Panc1 (cell line): ENCODE measurements around the gene RAB7B.

Experiments used
- POLR2AphosphoS5 ChIP-seq: IDR thresholded peaks from 2 replicates; pipeline ENCODE4 v1.6.1; 2012; ENCODE audit warnings: mild to moderate bottlenecking, low read depth, low read length, moderate library complexity
- TF ChIP-seq, protein P1 (sequence below): fragments of 450-650 bp; IDR thresholded peaks from 2 replicates; pipeline ENCODE4 v1.5.1; 2017; ENCODE audit warnings: mild to moderate bottlenecking
- TF ChIP-seq, protein P2 (sequence below), 2 experiments: IDR thresholded peaks; 2 replicates each; pipeline ENCODE4 v1.6.1; 2011 to 2012; ENCODE audit warnings: low read depth in 2 of 2, control low read depth in 1 of 2, low read length in 1 of 2, mild to moderate bottlenecking in 1 of 2, moderate library complexity in 1 of 2; ENCODE audit not compliant: insufficient read depth in 1 of 2

- TF ChIP-seq, protein P1, sequence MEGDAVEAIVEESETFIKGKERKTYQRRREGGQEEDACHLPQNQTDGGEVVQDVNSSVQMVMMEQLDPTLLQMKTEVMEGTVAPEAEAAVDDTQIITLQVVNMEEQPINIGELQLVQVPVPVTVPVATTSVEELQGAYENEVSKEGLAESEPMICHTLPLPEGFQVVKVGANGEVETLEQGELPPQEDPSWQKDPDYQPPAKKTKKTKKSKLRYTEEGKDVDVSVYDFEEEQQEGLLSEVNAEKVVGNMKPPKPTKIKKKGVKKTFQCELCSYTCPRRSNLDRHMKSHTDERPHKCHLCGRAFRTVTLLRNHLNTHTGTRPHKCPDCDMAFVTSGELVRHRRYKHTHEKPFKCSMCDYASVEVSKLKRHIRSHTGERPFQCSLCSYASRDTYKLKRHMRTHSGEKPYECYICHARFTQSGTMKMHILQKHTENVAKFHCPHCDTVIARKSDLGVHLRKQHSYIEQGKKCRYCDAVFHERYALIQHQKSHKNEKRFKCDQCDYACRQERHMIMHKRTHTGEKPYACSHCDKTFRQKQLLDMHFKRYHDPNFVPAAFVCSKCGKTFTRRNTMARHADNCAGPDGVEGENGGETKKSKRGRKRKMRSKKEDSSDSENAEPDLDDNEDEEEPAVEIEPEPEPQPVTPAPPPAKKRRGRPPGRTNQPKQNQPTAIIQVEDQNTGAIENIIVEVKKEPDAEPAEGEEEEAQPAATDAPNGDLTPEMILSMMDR = no peak; the same call in 1 of the 2 replicates
- no peak for TF ChIP-seq POLR2AphosphoS5
- TF ChIP-seq, protein P2, sequence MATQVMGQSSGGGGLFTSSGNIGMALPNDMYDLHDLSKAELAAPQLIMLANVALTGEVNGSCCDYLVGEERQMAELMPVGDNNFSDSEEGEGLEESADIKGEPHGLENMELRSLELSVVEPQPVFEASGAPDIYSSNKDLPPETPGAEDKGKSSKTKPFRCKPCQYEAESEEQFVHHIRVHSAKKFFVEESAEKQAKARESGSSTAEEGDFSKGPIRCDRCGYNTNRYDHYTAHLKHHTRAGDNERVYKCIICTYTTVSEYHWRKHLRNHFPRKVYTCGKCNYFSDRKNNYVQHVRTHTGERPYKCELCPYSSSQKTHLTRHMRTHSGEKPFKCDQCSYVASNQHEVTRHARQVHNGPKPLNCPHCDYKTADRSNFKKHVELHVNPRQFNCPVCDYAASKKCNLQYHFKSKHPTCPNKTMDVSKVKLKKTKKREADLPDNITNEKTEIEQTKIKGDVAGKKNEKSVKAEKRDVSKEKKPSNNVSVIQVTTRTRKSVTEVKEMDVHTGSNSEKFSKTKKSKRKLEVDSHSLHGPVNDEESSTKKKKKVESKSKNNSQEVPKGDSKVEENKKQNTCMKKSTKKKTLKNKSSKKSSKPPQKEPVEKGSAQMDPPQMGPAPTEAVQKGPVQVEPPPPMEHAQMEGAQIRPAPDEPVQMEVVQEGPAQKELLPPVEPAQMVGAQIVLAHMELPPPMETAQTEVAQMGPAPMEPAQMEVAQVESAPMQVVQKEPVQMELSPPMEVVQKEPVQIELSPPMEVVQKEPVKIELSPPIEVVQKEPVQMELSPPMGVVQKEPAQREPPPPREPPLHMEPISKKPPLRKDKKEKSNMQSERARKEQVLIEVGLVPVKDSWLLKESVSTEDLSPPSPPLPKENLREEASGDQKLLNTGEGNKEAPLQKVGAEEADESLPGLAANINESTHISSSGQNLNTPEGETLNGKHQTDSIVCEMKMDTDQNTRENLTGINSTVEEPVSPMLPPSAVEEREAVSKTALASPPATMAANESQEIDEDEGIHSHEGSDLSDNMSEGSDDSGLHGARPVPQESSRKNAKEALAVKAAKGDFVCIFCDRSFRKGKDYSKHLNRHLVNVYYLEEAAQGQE (IDR thresholded peaks at IDR 0.05; ENCODE audit: insufficient read depth in 1 of 2, low read depth in 2 of 2, low read length in 1 of 2) = no peak
These were observed 37.1 kb upstream of the RAB7B start for GRCh38 chr1:206040328-206040727.
